Activated CD4-positive, CD25-positive, alpha-beta regulatory T cell treated with anti-CD3 and anti-CD28 coated beads, Interleukin-2, amount 50 U/mL, for 72 hours (primary cell): ENCODE measurements around the gene CCDC33.

Experiments
- DNase-seq: peaks from one replicate; pipeline ENCODE4 v3.0.0; 2021

The CCDC33 gene

DNA sequence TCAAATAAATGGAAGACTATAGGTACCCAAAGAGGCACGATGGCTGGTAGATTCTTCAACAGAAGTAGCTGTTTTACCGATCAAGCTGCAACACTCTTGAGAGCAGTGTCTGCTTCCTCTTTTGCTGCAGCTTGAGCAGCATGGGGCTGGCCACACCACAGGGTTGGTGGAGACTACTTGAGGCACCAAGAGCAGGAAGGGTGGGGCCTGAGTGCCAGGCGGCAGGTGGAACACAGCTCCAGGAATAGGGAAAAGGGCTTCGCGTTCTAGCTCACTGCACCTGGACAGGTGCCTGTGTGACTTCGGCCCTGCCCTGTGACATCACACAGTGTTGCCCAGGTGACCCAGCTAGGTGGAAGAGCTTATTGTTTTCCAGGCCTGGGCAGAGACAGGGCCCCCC lies at the start of gene CCDC33:
Gene CCDC33 (plus strand): TSS at position 365 of the 400 bp plus-strand sequence. CDS start 394 bp downstream, outside the sequence.
- DNase-seq, result no peak

DNA sequence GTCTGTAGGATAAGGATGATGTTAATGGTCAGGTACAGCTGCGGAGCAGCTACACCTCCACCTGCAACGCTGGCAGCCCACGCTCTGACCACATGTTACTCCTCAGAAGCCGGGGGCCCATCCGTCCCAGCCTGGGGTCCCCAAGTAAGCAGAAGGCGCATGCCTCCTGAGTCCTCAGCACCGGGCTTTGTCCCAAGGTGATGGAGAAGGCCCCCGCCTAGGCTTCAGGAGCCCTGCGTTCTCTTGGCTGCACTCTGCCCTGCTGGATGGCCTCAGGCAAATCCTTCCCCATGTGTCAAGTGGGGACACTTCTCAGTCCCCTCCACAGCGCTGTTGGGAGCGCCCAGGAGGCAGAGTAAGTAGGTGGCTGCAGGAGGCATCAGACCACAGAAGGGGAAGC lies 47.9 kb upstream of the CCDC33 start:
- no peak for DNase-seq

DNA sequence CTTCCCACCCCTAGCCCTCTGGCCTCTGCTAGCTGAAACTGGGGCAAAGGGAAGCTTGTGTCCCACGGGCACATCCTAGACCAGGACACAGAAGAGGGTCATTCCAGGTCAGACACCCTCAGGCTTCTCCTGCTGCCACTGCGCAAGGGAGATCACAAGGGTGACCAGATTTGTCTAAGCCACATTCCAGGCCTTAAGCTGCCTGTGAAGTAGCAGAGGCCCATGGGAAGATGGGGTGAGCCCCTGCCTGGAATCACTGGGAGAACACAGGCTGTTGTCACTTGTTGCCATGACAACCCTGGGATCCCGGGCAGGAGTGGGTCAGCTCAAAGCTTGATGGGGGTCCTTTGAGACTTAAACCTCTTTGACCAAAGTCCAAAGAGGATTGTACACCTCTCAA lies 44.3 kb upstream of the CCDC33 start:
- DNase-seq, result no peak

- DNase-seq, result no peak
These were observed 43.4 kb upstream of the CCDC33 start for GRCh38 chr15:74192751-74193150.

GRCh38 chr15:74193299-74193718 lies 42.8 kb upstream of the CCDC33 start:
- no peak for DNase-seq

GRCh38 chr15:74193905-74194304 lies 42.2 kb upstream of the CCDC33 start:
- DNase-seq, result no peak

GRCh38 chr15:74194572-74195559 lies 41.3 kb upstream of the CCDC33 start:
- no peak for DNase-seq

DNA sequence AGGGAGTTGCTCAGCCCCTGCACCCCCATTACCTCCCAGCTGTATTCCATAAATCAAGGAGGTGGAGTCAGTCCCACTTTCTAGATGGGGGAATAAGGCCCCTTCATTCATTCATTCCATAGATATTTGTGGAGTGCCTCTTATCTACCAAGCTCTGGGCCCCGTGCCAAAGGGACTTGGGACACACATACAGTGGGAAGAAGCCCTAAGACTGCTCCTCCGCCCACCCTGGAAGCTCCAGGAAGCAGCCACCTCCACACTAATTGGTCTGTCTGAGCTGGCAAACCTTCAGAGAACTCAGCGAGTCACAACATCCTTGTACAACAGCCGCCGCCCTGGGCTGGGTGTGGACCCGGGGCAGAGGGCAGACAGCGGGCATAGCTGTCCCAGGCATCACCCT lies 40.0 kb upstream of the CCDC33 start:
- DNase-seq, result no peak

DNA sequence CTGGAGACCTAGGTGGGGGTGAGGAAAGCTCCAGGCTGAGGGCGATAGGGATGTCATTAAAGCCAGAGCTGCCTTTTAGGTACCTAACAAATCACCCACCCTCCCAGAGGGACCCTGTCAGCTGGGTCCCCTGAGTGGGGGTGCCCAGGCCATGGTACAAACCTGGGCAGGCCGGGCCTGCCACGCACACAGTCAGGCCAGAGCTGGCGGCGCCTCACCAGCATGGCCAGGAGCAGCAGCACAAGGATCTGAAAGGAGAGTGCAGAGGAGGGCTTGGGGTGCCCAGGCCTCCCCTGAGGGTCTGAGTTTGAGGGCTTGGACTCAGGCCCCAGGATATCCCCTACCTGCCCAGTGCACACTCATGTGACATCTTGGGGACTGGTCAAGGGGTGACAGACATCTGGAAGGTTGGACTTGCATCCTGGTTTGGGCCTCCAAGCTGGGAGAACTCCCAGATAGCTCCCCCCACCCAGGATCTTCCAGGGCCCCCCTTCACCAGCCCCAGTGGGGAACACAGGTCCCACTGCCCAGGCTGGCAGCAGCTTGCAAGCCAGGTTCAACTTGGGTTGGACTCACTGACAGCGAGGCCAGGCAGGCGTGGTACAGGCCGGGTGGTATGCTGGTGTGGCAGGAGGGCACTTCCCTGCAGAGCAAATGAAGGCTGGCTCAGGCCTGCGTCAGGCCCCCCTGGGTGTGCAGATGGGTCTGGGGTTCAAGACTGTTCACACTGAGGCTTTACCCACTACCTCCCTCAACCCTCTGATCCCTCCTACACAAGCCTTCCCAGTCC lies 38.8 kb upstream of the CCDC33 start:
- DNase-seq, result no peak

GRCh38 chr15:74199297-74199652 lies 36.9 kb upstream of the CCDC33 start:
- no peak for DNase-seq

DNA sequence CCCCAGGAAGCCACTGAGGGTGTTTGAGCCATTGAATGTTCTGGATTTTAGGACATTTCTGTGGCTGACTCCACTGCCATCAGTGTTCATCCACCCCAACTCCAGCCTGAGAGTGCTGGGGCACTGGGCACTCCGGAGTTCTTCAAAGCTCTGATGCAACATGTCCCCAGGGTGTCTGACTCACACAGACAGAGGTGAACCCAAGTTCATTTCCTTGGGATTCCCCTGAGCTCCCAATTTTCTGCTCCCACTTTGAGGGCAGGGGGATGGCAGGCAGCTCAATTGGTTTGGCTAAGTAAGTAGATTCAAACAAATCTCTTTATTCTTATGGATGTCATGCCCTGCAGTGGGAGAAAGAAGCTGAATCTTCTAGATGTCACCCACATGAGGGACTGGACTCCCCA lies 35.7 kb upstream of the CCDC33 start:
- DNase-seq, result no peak

- no peak for DNase-seq
These were observed 35.2 kb upstream of the CCDC33 start for GRCh38 chr15:74200871-74201419.

DNA sequence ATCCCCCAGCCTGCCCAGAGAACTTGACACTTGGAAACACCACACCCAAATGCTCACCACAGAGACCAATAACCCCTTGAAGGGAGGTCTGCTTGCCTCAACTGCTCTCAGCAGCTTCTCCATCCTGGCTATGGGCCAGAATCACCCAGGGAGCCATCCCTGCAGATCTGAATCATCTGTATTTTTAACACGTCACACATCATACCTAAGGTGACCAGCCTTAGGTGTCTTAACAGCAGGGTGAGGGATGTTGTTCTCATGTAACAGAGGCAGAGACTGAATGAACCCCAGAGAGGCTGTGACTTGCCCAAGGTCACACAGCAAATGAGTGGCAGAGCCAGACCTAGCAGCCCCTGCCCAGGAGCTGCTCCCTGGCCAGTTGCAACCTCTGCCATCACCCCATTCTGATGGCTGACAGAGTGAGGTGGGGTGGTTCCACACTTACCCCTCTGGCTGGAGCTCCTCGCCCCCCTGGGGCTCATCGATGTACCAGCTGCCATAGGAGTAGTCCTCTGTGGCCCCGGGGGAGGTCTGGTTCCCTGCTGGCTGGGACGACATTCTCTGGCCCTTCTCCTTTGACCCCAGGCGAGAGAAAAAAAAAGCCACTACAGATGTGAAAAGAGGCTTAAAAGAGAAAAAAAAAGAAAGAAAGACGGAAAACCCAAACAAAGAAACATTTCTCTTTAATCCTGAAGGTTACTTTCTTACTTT lies 34.3 kb upstream of the CCDC33 start:
- no peak for DNase-seq

DNA sequence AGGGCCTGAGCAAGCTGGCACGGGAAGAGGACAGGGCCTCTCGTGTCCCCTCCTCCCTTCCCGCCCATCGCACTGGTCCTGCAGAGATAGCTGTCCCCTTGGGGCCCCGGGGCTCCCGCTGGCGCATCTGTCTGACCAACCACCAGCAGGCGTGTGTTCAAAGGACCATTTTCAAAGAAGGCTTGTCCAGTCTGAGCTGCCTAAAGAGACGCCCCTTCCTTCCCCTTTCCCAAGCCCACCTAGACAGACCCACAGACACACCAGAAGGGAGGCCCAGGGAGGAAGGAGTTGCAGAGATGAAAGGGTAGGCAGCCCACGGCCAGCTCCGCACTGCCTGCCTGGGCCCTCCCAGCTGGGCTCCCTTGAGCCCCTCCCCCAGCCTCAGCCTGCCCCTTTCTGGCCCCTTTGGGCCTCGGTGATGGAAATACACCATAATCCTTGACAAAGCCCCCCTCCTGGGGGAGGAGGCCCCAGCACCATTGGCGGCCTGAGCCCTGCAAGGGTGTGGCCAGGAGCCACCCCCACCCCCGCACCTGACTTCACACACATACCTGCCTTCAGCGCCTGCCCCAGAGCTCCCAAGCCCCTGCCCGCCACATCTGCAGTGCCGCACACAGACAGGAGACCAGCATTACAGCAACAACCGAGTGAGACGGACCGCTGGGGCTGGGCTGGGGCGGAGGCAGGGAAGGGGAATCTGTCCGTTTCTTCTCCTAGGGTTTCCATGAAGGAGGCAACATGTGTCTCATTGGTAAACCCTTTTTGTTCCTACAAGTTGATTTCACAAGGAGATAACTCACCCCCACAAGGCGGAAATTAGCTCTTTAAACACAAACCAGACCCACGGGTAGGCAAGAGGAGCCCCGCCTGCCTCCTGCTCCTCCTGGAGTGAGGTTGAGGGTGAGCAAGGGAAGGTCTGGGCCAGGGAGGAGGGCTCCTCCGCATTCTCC lies 33.4 kb upstream of the CCDC33 start, which contains the start of gene STRA6:
Gene STRA6 (minus strand): TSS at position 336 of the 950 bp plus-strand sequence. CDS start 520 bp downstream, outside the sequence.
- DNase-seq, result no peak

- DNase-seq, result no peak
These were observed 32.2 kb upstream of the CCDC33 start for GRCh38 chr15:74203914-74204431.

DNA sequence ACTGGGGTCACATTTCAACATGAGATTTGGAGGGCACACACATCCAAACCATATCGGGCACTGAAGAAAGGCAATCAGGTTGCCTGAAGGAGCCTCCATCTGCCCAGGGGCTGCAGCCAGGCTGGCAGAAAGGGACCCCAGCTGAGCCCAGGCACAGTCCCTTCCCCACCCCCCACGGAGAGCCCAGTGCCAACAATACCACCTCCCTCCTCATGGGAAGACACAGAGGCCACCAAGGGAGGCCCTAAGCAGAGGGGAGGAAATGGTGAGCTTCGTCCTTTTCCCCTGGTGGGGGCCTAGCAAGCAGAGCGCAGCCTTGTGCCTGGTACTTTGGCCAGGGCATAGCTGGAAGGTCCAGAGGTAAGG lies 30.6 kb upstream of the CCDC33 start:
- no peak for DNase-seq

DNA sequence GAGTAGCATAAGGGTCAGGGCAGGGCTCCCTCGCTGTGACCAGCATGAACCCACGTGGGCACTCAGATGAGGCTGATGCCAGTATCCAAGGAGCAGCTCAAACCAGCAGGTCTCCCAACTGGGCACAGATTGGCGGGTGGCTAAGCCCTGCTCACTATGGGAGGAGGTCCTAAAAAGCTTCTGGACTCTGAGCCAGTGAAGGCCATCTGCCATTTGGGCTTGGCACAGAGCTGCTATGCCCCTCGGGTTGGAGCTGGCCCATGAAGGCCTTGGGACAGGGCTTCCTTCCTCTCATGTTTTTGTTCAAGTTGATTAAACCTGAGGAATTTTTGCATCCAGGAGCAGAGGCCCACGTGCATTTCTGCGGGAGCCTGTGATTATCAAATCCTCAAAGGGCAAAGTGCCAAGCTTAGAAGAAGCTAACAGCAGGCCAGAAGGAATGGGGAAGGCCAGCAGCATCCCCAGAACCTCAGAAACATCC lies 29.3 kb upstream of the CCDC33 start:
- no peak for DNase-seq

GRCh38 chr15:74207652-74208440 lies 28.3 kb upstream of the CCDC33 start:
- DNase-seq, result no peak

DNA sequence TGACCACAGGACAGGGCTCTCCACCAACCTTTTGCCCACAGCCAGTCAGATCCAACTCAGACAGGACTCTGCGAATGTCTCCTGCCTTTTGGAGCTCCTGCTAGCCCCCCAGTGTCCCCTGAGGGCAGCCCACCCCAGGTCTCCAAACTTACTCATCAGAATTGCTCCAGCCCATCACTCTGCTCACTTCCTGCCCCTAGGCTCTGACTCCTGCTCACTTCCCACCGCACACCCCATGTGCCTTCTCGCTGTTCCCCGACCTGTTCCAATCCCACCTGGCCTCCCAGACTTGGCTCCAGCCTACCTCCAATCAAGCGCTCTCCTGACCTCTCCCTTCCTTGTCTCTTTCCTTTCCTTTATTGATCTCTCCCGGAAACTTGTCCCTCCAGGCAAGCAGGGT lies 27.6 kb upstream of the CCDC33 start:
- no peak for DNase-seq

DNA sequence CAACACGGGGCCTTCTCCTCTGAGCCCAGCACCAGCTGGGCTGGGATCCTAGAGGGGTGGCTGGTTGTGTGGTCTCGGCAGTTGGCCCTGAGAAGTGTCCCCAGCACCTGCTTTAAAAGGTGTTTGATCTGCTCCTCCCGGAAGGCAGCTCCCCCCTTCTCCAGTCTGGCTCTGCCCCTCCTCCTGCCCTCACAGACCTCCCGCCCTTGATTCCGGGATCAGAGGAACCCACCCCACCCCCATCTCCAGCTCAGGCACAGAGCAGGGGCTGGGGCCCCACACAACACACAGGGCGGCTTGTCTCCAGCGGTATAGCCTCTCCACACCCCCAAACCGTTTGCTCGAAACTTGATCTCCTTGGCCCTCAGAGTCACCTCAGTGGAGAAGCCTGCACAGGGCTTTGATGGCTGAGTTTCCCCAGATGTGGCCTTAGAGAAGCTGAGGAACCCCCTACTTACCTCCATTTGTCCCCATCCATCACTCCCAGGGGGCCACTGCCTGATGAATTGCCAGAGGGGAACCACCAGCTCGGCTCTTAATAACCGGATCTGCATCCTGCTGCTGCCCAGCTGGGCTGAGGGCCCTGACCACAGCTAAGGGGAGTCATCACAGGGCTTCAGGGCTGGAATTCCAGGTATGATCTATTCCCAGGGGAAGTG lies 27.1 kb upstream of the CCDC33 start:
- DNase-seq, result no peak
